IMR-90 (cell line): ENCODE measurements around the gene ATP6AP1. TPM values are rescaled to one million over a fixed set of nuclear protein-coding genes. Genes with fewer than 3 reads are reported as not detected.
A peak's percentile ranks its signal among the peaks of the same experiment; 100 is the strongest.

Experiments used
- ATAC-seq: fragments of 200-7000 bp; cut with Tn5 transposase; 2 replicates; pipeline ENCODE4 v1.9.1; 2020; ENCODE audit warnings: low read depth, mild to moderate bottlenecking, moderate library complexity
- BruUV-seq: library from RNA; stranded (reverse); fragments of 400-500 nt; replicated peaks from 2 replicates; lab custom pipeline; 2021; lab: Mats Ljungman, UMichigan
- CTCF ChIA-PET: fragments of 300-600 bp; formaldehyde crosslinking; extraction: SDS; loops from one replicate; lab custom pipeline; 2021; ENCODE audit warnings: antibody characterized with exemption; lab: Yijun Ruan, JAX
- POLR2A ChIA-PET: fragments of 300-600 bp; sonication (Branson Sonifier 250); formaldehyde crosslinking; loops from one replicate; lab custom pipeline; 2022; ENCODE audit warnings: antibody characterized with exemption; ENCODE audit not compliant: unreplicated experiment; lab: Charles Lee
- DNase-seq: peaks from one replicate; pipeline ENCODE4 v3.0.0; 2013
- H2AFZ ChIP-seq: replicated peaks from 2 replicates; pipeline ENCODE3; 2013; ENCODE audit warnings: low read length, mild to moderate bottlenecking; ENCODE audit not compliant: poor library complexity
- H2AK5ac ChIP-seq: 2 replicates; pipeline ENCODE4 v1.6.1; 2013; ENCODE audit warnings: low read depth, low read length, inconsistent platforms
- H2AK9ac ChIP-seq: replicated peaks from 2 replicates; pipeline ENCODE3; 2013; ENCODE audit warnings: mild to moderate bottlenecking, low read depth, low read length, moderate library complexity; ENCODE audit not compliant: poor library complexity
- H2BK120ac ChIP-seq: 2 replicates; pipeline ENCODE4 v1.6.1; 2013; ENCODE audit warnings: low read depth, low read length, inconsistent platforms
- H2BK15ac ChIP-seq: 3 replicates; pipeline ENCODE4 v1.6.1; 2013; ENCODE audit warnings: low read depth, low read length, inconsistent platforms
- H2BK20ac ChIP-seq: 2 replicates; pipeline ENCODE4 v1.6.1; 2013; ENCODE audit warnings: low read depth, mild to moderate bottlenecking, inconsistent platforms, low read length, moderate library complexity
- H2BK5ac ChIP-seq: 2 replicates; pipeline ENCODE4 v1.6.1; 2013; ENCODE audit warnings: mild to moderate bottlenecking, low read depth, low read length, inconsistent platforms; ENCODE audit not compliant: poor library complexity, severe bottlenecking
- H3K14ac ChIP-seq: replicated peaks from 2 replicates; pipeline ENCODE4 v1.6.1; 2013; ENCODE audit warnings: low read depth, low read length, inconsistent platforms
- H3K18ac ChIP-seq: 2 replicates; pipeline ENCODE4 v1.6.1; 2013; ENCODE audit warnings: low read depth, low read length, control low read depth
- H3K23ac ChIP-seq: 2 replicates; pipeline ENCODE4 v1.6.1; 2013; ENCODE audit warnings: low read depth, low read length, inconsistent platforms
- H3K27ac ChIP-seq: 2 replicates; pipeline ENCODE4 v1.5.1; 2013; ENCODE audit warnings: mild to moderate bottlenecking, control low read depth, low read length; ENCODE audit not compliant: insufficient read depth
- H3K27me3 ChIP-seq: 2 replicates; pipeline ENCODE4 v1.6.1; 2013; ENCODE audit warnings: low read length; ENCODE audit not compliant: control insufficient read depth, insufficient read depth
- H3K36me3 ChIP-seq: 2 replicates; pipeline ENCODE4 v1.6.1; 2013; ENCODE audit warnings: low read length, mixed read lengths; ENCODE audit not compliant: control insufficient read depth, insufficient read depth
- H3K4ac ChIP-seq: 2 replicates; pipeline ENCODE4 v1.6.1; 2013; ENCODE audit warnings: low read depth, low read length, inconsistent platforms
- H3K4me1 ChIP-seq: 2 replicates; pipeline ENCODE4 v1.6.1; 2013; ENCODE audit warnings: low read length, mixed read lengths; ENCODE audit not compliant: control insufficient read depth, insufficient read depth
- H3K4me2 ChIP-seq: 2 replicates; pipeline ENCODE4 v1.6.1; 2013; ENCODE audit warnings: low read depth, mild to moderate bottlenecking, control low read depth, low read length, moderate library complexity
- H3K4me3 ChIP-seq: 2 replicates; pipeline ENCODE4 v1.5.1; 2013; ENCODE audit warnings: low read depth, mild to moderate bottlenecking, control low read depth, low read length, moderate library complexity; ENCODE audit not compliant: insufficient read depth
- H3K56ac ChIP-seq: 2 replicates; pipeline ENCODE4 v1.6.1; 2013; ENCODE audit warnings: low read length, inconsistent platforms; ENCODE audit not compliant: insufficient read depth; ENCODE audit errors: extremely low read depth
- H3K79me1 ChIP-seq, 2 experiments: 2 replicates each; pipeline ENCODE4 v1.6.1; 2013; ENCODE audit warnings: low read length in 2 of 2, inconsistent platforms in 1 of 2, low read depth in 1 of 2
- H3K9ac ChIP-seq: 2 replicates; pipeline ENCODE4 v1.6.1; 2013; ENCODE audit warnings: low read depth, low read length, control low read depth
- H3K9me1 ChIP-seq: 2 replicates; pipeline ENCODE4 v1.6.1; 2013; ENCODE audit warnings: low read length, inconsistent platforms; ENCODE audit not compliant: insufficient read depth
- H3K9me3 ChIP-seq: 2 replicates; pipeline ENCODE4 v1.6.1; 2013; ENCODE audit warnings: low read length; ENCODE audit not compliant: control insufficient read depth, insufficient read depth
- H4K20me1 ChIP-seq: 2 replicates; pipeline ENCODE4 v1.6.1; 2013; ENCODE audit warnings: low read length, inconsistent platforms; ENCODE audit not compliant: insufficient read depth
- H4K5ac ChIP-seq: 2 replicates; pipeline ENCODE4 v1.6.1; 2013; ENCODE audit warnings: mild to moderate bottlenecking, low read depth, low read length, control low read depth
- H4K8ac ChIP-seq, 2 experiments: 2 replicates each; pipeline ENCODE4 v1.6.1; 2013; ENCODE audit warnings: low read depth in 2 of 2, low read length in 2 of 2, control low read depth in 1 of 2, inconsistent platforms in 1 of 2
- H4K91ac ChIP-seq: 2 replicates; pipeline ENCODE4 v1.6.1; 2013; ENCODE audit warnings: low read depth, low read length, inconsistent platforms; ENCODE audit not compliant: insufficient read depth
- BHLHE40 ChIP-seq: fragments of 150-350 bp; IDR thresholded peaks from 2 replicates; pipeline ENCODE4 v1.6.1; 2016; ENCODE audit warnings: mild to moderate bottlenecking, low read depth, low read length
- CEBPB ChIP-seq: IDR thresholded peaks from 2 replicates; pipeline ENCODE4 v1.6.1; 2012; ENCODE audit warnings: low read depth, low read length, improper control_type of control experiment
- CHD1 ChIP-seq: IDR thresholded peaks from 2 replicates; pipeline ENCODE4 v1.6.1; 2012; ENCODE audit warnings: low read depth, low read length, improper control_type of control experiment
- FOS ChIP-seq: fragments of 150-350 bp; IDR thresholded peaks from 2 replicates; pipeline ENCODE4 v1.6.1; 2016; ENCODE audit warnings: low read depth, low read length
- MAFK ChIP-seq: IDR thresholded peaks from 2 replicates; pipeline ENCODE4 v1.6.1; 2012; ENCODE audit warnings: low read depth, low read length, improper control_type of control experiment
- MAZ ChIP-seq: IDR thresholded peaks from 2 replicates; pipeline ENCODE4 v1.6.1; 2012; ENCODE audit warnings: low read depth, mild to moderate bottlenecking, low read length, improper control_type of control experiment, moderate library complexity, borderline replicate concordance
- NFE2L2 ChIP-seq: fragments of 150-350 bp; IDR thresholded peaks from 2 replicates; pipeline ENCODE4 v1.6.1; 2016; ENCODE audit warnings: low read depth, mild to moderate bottlenecking, low read length
- POLR2A ChIP-seq: IDR thresholded peaks from 2 replicates; pipeline ENCODE4 v1.6.1; 2012; ENCODE audit warnings: mild to moderate bottlenecking, low read depth, low read length
- RAD21 ChIP-seq: IDR thresholded peaks from 2 replicates; pipeline ENCODE4 v1.6.1; 2012; ENCODE audit warnings: low read length, improper control_type of control experiment
- RCOR1 ChIP-seq: IDR thresholded peaks from 2 replicates; pipeline ENCODE4 v1.6.1; 2012; ENCODE audit warnings: mild to moderate bottlenecking, low read length, improper control_type of control experiment; ENCODE audit not compliant: insufficient replicate concordance
- RFX5 ChIP-seq: IDR thresholded peaks from 2 replicates; pipeline ENCODE4 v1.8.0; 2012; ENCODE audit warnings: low read depth, mild to moderate bottlenecking, low read length, moderate library complexity
- SMC3 ChIP-seq: fragments of 150-350 bp; IDR thresholded peaks from 2 replicates; pipeline ENCODE4 v1.6.1; 2016; ENCODE audit warnings: low read depth, mild to moderate bottlenecking, antibody characterized with exemption, low read length, moderate library complexity
- WGBS, 2 experiments: methylation state at CpG; one replicate each; pipeline versions ENCODE4 v1.1.5 to v1.1.7; 2013; ENCODE audit warnings: missing lambda C conversion rate in 2 of 2; ENCODE audit not compliant: insufficient read length in 1 of 2; ENCODE audit errors: extremely low coverage in 2 of 2; 5-methylcytosine and 5-hydroxymethylcytosine counted together
- dilution Hi-C: fragments of 300-500 bp; cut with HindIII; formaldehyde crosslinking; loops from one replicate; pipeline ENCODE4 v1.14.3; 2018; ENCODE audit warnings: low sequenced_read_pairs; ENCODE audit not compliant: unreplicated experiment
- in situ Hi-C: fragments of 300-500 bp; cut with MboI; formaldehyde crosslinking; loops from 3 replicates; pipeline ENCODE4 v1.14.3; 2019; ENCODE audit warnings: low sequenced_read_pairs, inconsistent platforms, mixed read lengths
- intact Hi-C: fragments of 100-400 bp; cut with micrococcal nuclease; formaldehyde crosslinking; loops from 2 replicates; pipeline ENCODE4 v1.10.0; 2022
- polyA plus RNA-seq, 3 experiments: library from polyadenylated mRNA; depleted of rRNA; stranded (reverse); fragments of >200 nt; gene quantifications; 2 replicates each; pipeline ENCODE4 v1.2.3, GENCODE V29; 2012; ENCODE audit warnings: low replicate concordance in 1 of 3
- total RNA-seq: library from RNA; depleted of rRNA; stranded (reverse); fragments of >200 nt; gene quantifications from 2 replicates; pipeline ENCODE4 v1.2.3, GENCODE V29; 2012
- TF ChIP-seq, protein P1 (sequence below): fragments of 150-350 bp; IDR thresholded peaks from 2 replicates; pipeline ENCODE4 v1.6.1; 2016; ENCODE audit warnings: low read depth, mild to moderate bottlenecking, low read length, moderate library complexity, borderline replicate concordance
- TF ChIP-seq, protein P2 (sequence below): fragments of 150-350 bp; IDR thresholded peaks from 2 replicates; pipeline ENCODE4 v1.6.1; 2017; ENCODE audit warnings: mild to moderate bottlenecking, antibody characterized with exemption, low read length, low read depth
- TF ChIP-seq, protein P3 (sequence below): conservative IDR thresholded peaks from 2 replicates; pipeline ENCODE4 v1.5.1; 2012; ENCODE audit warnings: mild to moderate bottlenecking, low read depth, low read length, improper control_type of control experiment

The ATP6AP1 gene
- total and polyA plus RNA-seq, 2 of the 4 experiments (the other 2 are of a cell fraction), result 13.8 to 96.7 TPM

DNA sequence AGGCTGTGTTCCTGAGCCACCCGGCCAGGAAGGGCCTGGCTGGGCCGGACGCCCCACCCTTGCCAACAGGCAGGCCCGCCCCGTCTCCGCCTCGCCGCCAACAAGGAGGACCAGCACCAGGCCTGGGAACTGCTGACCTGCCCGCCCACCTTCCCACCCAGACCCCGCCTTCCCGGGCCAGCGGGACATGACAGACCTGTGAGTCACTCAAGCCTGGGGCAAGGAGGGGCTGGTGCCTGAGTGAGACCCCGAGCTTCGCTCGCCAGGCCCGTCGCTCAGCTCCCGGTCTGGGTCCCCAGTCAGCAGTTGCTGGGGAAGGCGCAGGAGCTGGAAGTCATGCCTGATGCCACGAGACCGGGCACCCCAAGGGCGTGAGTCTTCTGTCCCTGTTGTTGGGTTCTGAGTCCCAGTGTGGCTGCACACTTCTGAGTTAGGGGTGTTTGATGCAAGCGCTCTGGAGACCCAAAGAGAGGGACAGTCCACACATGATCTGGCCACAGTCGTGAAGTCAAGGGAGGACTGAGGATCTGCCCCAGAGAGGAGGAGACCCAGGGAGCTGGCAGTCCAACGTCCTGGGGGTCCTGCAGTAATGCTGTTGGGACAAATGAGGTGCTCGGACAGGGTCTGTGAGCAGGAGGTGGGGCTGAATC is 19.1 kb upstream of the ATP6AP1 start, which contains the start of gene DNASE1L1:
DNASE1L1 (minus strand) TSS at position 33 of the 650 bp plus-strand sequence. CDS start 3,686 bp downstream, outside the sequence.
- Histone ChIP-seq H3K18ac (peak within 1 kb of the TSS; percentile 73), H3K23ac (peak within 1 kb of the TSS; percentile 88), H4K91ac (peak within 1 kb of the TSS; percentile 95), H3K4me2 (peak within 1 kb of the TSS; percentile 90), H3K79me1 (peaks cover 6 to 26% of the 10 kb centered on the region in 2 experiments; a peak in 3 of 4 replicates), H3K4me1 (peaks cover 4% of the 10 kb centered on the region), H3K27ac (peak within 1 kb of the TSS; percentile 92), H3K14ac (peak within 1 kb of the TSS; percentile 84), H4K8ac (peak within 1 kb of the TSS; percentile 26 to 88; a peak in 2 of 4 replicates), H2AFZ (peak within 1 kb of the TSS; percentile 82), H2AK5ac (peak within 1 kb of the TSS; percentile 86), H2BK15ac (peak within 1 kb of the TSS; percentile 48; the same call in 1 of the 3 replicates), H3K4me3 (peak within 1 kb of the TSS; percentile 76), H3K9ac (peak within 1 kb of the TSS; percentile 89), H3K56ac (peak within 1 kb of the TSS; percentile 64), H3K27me3 (no peaks in the 10 kb centered on the region), H2BK120ac (peak within 1 kb of the TSS; percentile 92), H3K4ac (peak within 1 kb of the TSS; percentile 93), H3K9me1 (peaks cover 3% of the 10 kb centered on the region; the same call in 1 of the 2 replicates), H2AK9ac (peak within 1 kb of the TSS; percentile 95), H3K9me3 (no peaks in the 10 kb centered on the region), H2BK20ac (no peak within 1 kb of the TSS; the same call in 1 of the 2 replicates), H2BK5ac (peak within 1 kb of the TSS; percentile 84), H3K36me3 (peaks cover 5% of the 10 kb centered on the region), H4K20me1 (no peaks in the 10 kb centered on the region), H4K5ac (peak within 1 kb of the TSS; percentile 81)
- WGBS, 2 experiments, result 15% methylated on average over 4 of the region's 26 CpGs; no CpG with 5 or more reads in 1 of the 2 experiments
- peak; percentile 78 for ATAC-seq
- intact Hi-C loops, result loop anchor here (1.0 kb wide), 1 partner anchor 35 kb away; the partner anchor contains the start of gene FAM50A
- DNase-seq, result peak; percentile 87
- dilution Hi-C loops, result no loop called here
- BruUV-seq, result no TSS peak
- ChIA-PET POLR2A (no interaction called here), CTCF (no interaction called here)
- in situ Hi-C loops, result no loop called here
- TF ChIP-seq CHD1 (no peak), MAFK (no peak), RCOR1 (no peak), RAD21 (no peak), RFX5 (peak; percentile 94), CEBPB (no peak), BHLHE40 (no peak), MAZ (peak; percentile 44; the same call in 1 of the 2 replicates), NFE2L2 (no peak), FOS (0 out of 2 replicates have a peak, but pooled peaks have one; percentile 31), POLR2A (peak; percentile 33; the same call in 1 of the 2 replicates), SMC3 (no peak)
- TF ChIP-seq, protein P1, sequence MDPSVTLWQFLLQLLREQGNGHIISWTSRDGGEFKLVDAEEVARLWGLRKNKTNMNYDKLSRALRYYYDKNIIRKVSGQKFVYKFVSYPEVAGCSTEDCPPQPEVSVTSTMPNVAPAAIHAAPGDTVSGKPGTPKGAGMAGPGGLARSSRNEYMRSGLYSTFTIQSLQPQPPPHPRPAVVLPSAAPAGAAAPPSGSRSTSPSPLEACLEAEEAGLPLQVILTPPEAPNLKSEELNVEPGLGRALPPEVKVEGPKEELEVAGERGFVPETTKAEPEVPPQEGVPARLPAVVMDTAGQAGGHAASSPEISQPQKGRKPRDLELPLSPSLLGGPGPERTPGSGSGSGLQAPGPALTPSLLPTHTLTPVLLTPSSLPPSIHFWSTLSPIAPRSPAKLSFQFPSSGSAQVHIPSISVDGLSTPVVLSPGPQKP, result no peak
- TF ChIP-seq, protein P2, sequence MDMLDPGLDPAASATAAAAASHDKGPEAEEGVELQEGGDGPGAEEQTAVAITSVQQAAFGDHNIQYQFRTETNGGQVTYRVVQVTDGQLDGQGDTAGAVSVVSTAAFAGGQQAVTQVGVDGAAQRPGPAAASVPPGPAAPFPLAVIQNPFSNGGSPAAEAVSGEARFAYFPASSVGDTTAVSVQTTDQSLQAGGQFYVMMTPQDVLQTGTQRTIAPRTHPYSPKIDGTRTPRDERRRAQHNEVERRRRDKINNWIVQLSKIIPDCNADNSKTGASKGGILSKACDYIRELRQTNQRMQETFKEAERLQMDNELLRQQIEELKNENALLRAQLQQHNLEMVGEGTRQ, result no peak
- TF ChIP-seq, protein P3, sequence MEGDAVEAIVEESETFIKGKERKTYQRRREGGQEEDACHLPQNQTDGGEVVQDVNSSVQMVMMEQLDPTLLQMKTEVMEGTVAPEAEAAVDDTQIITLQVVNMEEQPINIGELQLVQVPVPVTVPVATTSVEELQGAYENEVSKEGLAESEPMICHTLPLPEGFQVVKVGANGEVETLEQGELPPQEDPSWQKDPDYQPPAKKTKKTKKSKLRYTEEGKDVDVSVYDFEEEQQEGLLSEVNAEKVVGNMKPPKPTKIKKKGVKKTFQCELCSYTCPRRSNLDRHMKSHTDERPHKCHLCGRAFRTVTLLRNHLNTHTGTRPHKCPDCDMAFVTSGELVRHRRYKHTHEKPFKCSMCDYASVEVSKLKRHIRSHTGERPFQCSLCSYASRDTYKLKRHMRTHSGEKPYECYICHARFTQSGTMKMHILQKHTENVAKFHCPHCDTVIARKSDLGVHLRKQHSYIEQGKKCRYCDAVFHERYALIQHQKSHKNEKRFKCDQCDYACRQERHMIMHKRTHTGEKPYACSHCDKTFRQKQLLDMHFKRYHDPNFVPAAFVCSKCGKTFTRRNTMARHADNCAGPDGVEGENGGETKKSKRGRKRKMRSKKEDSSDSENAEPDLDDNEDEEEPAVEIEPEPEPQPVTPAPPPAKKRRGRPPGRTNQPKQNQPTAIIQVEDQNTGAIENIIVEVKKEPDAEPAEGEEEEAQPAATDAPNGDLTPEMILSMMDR, result no peak
